Activated CD4-positive, alpha-beta T cell treated with anti-CD3 and anti-CD28 coated beads for 4 hours (primary cell): ENCODE results near the gene RUNX1.

Experiments
- DNase-seq, 2 donors: peaks; one replicate each; pipeline ENCODE4 v3.0.0-alpha.2; 2020

The RUNX1 gene

GRCh38 chr21:34844013-34844923 lies 204.8 kb downstream of the RUNX1 start:
- DNase-seq = no peak

GRCh38 chr21:34843562-34843961 lies 205.5 kb downstream of the RUNX1 start:
- no peak for DNase-seq

- no peak for DNase-seq
These were observed 207.9 kb downstream of the RUNX1 start for GRCh38 chr21:34841154-34841553.

- no peak for DNase-seq
These were observed 208.4 kb downstream of the RUNX1 start for GRCh38 chr21:34840693-34841092.

- DNase-seq = no peak
These were observed 209.9 kb downstream of the RUNX1 start for GRCh38 chr21:34838956-34839820.

- no peak for DNase-seq
These were observed 212.1 kb downstream of the RUNX1 start for GRCh38 chr21:34836933-34837505.

- peak; percentile 22 to 33 for DNase-seq
These were observed 212.8 kb downstream of the RUNX1 start for GRCh38 chr21:34836103-34836932.

GRCh38 chr21:34835526-34835925 lies 213.6 kb downstream of the RUNX1 start:
- no peak for DNase-seq

GRCh38 chr21:34834852-34835501 lies 214.1 kb downstream of the RUNX1 start:
- DNase-seq = no peak

- DNase-seq = no peak
These were observed 214.8 kb downstream of the RUNX1 start for GRCh38 chr21:34834290-34834689.

GRCh38 chr21:34833465-34833864 lies 215.6 kb downstream of the RUNX1 start:
- DNase-seq = no peak

GRCh38 chr21:34830386-34831170 lies 218.5 kb downstream of the RUNX1 start:
- no peak for DNase-seq

GRCh38 chr21:34827445-34828235 lies 221.5 kb downstream of the RUNX1 start:
- no peak for DNase-seq

GRCh38 chr21:34826836-34827235 lies 222.3 kb downstream of the RUNX1 start:
- no peak for DNase-seq

GRCh38 chr21:34825948-34826548 lies 223.1 kb downstream of the RUNX1 start:
- DNase-seq = no peak

- no peak for DNase-seq
These were observed 224.0 kb downstream of the RUNX1 start for GRCh38 chr21:34825101-34825500.

GRCh38 chr21:34824314-34824713 lies 224.8 kb downstream of the RUNX1 start:
- no peak for DNase-seq

- no peak for DNase-seq
These were observed 226.2 kb downstream of the RUNX1 start for GRCh38 chr21:34822942-34823341.

GRCh38 chr21:34822168-34822567 lies 226.9 kb downstream of the RUNX1 start:
- no peak for DNase-seq

GRCh38 chr21:34821717-34822116 lies 227.4 kb downstream of the RUNX1 start:
- DNase-seq = no peak
